Measurements from ENCODE around the gene DOCK4.

The DOCK4 gene

DNA sequence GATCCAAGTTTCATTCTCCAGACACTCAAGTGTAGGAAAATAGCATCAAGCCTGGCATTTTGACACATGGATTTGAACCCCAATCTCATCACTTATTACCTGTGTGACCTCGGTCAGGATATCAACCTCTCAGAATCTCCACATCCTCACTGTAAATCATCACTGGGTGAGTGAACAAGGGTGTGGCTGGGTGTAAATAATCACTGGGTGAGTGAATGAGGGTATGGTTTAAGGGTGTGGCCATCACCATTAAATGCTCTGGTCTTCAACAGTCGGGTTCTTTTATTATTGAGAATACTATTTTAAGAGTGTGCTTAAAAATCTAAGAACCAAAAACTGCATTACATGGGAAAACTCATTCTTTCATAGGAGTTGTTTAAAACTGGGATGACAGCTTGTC is 200.1 kb downstream of the DOCK4 start:
- peaks cover 0 to 6% of the 10 kb centered on the region in 2 donors for H3K27me3 Mint-ChIP-seq
- ATAC-seq (replicated peaks) (no peak), DNase-seq (no peak)
- no peak overlapping the region for H3K27ac Mint-ChIP-seq
- H3K4me1 Mint-ChIP-seq (ENCODE audit: low read depth in 2 of 2), result no peaks in the 10 kb centered on the region
- H3K36me3 Mint-ChIP-seq (ENCODE audit: insufficient read depth), result no peaks in the 10 kb centered on the region
- no peak overlapping the region for H3K4me3 Mint-ChIP-seq
- H3K9me3 Mint-ChIP-seq, result no peaks in the 10 kb centered on the region

DNA sequence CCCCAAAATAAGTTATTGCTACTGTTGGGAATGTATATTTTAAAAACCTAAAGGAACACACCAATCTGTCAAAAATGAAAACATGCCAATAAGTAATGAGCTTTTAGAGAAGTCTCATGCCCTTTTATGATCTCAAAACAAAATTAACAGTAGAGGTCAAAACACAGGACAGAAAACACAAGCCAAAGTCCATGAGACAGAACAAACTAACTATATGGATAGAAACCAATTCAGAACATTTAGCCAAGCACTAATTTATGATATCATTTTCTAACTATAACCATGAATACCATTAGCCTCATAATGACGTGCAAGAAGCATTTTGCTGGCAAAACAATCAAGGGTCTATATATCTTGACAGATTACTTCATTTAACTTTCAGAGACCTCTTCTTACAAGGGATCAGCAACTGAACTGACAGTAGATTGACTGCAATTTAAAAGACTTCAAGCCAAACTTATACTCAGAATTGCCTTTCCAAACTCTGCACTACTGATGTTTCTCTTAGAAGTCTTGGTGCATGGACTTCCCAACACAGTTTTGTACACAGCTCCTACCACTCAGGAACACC is 200.9 kb downstream of the DOCK4 start:
- Mint-ChIP-seq H3K4me1 (ENCODE audit: low read depth in 2 of 2) (no peaks in the 10 kb centered on the region), H3K36me3 (ENCODE audit: insufficient read depth) (no peaks in the 10 kb centered on the region), H3K27ac (no peak overlapping the region), H3K4me3 (no peak overlapping the region), H3K27me3 (peaks cover 0 to 6% of the 10 kb centered on the region in 2 donors), H3K9me3 (no peaks in the 10 kb centered on the region)
- DNase-seq (no peak), ATAC-seq (replicated peaks) (no peak)

DNA sequence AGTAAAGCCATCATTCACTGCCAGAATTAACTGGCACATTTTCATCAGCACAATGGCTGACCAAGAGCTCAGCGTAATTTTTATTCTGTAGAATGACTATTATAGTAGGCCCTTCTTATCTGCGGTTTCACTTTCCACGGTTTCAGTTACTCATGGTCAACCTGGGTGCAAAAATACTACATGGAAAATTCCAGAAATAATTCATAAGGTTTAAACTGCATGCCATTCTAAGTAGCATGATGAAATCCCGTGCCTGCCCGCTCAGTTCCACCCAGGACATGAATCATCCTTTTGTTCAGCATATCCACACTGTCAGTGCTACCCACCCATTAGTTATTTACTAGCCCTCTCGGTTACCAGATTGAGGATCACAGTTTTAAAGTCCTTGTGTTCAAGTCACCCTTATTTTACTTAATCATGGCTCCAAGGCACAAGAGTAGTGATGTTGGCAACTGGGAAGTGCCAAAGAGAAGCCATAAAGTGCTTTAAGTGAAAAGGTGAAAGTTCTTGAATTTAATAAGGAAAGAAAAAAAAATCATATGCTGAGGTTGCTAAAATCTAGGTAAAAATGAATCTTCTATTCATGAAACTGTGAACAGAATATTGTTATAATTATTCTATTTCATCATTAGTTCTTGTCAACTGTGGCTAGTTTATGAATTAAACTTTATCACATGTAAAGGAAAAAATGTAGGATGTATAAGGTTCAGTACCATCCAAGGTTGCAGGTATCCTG is 204.9 kb downstream of the DOCK4 start:
- Mint-ChIP-seq H3K4me3 (no peak overlapping the region), H3K27me3 (no peaks in the 10 kb centered on the region), H3K9me3 (no peaks in the 10 kb centered on the region), H3K4me1 (ENCODE audit: low read depth in 2 of 2) (no peaks in the 10 kb centered on the region), H3K27ac (no peak overlapping the region), H3K36me3 (ENCODE audit: insufficient read depth) (no peaks in the 10 kb centered on the region)
- ATAC-seq (replicated peaks), result no peak
- no peak for DNase-seq

DNA sequence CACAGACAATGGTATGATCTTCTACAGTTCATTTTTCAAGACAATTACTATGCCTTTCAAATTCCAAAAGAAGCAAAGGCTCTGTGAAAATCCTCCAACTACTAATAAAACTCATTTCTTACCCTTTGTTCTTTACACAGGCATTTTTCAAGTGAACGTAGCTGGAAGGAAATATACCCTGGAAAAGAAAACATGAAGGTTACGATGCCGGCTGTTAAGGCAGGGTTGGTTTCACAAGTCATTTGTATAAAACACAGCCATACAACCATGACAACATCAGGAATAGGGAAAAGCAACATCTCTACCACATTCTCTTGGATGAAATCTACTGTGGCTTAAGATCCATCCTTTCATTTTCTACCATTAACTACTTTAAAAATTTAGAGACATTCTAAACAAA is 207.9 kb downstream of the DOCK4 start:
- no peak overlapping the region for H3K4me3 Mint-ChIP-seq
- H3K27ac Mint-ChIP-seq, result no peak overlapping the region
- DNase-seq (no peak), ATAC-seq (replicated peaks) (no peak)
- H3K4me1 Mint-ChIP-seq (ENCODE audit: low read depth in 2 of 2), result no peaks in the 10 kb centered on the region
- peaks cover 3% of the 10 kb centered on the region for H3K36me3 Mint-ChIP-seq (ENCODE audit: insufficient read depth)
- H3K9me3 Mint-ChIP-seq, result no peaks in the 10 kb centered on the region
- no peaks in the 10 kb centered on the region for H3K27me3 Mint-ChIP-seq

DNA sequence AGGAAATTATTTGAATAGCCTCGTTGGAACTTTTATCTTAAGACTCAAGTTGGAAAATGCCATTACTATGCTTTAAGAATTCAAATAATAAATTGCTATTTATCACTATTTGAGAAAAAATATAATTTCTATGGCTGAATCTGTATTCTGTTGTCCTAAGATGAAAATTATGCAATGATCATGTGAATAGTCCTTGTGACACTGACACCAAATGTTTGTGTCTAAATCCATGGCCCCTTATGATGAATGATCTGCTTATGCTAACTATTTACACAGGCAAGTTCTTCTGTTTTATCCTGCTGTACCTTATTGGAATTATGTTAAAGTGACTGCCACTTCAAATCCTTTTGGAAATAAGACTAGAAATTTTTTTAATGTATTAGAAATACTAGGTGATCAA is 208.7 kb downstream of the DOCK4 start:
- DNase-seq (no peak), ATAC-seq (replicated peaks) (no peak)
- Mint-ChIP-seq H3K36me3 (ENCODE audit: insufficient read depth) (peaks cover 3% of the 10 kb centered on the region), H3K4me3 (no peak overlapping the region), H3K27ac (no peak overlapping the region), H3K9me3 (no peaks in the 10 kb centered on the region), H3K27me3 (no peaks in the 10 kb centered on the region), H3K4me1 (ENCODE audit: low read depth in 2 of 2) (no peaks in the 10 kb centered on the region)

DNA sequence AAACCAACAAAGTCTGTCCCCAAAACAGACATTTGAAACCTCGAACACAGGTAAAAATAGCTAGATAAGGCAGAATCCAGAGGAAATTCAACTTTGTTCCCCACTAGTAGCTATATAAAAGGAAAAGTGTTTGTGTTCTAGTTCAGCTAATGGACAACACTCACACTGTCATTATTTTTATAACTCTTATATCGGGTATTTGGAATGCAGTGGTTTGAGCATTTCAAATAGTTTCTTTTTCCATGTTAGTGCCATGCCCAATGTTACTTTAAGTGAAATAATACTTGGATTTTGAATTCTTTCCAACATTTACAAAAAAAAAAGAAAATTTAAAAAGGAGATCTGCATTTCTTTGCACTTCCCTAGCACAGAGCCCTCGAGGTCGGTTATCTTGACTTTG is 213.6 kb downstream of the DOCK4 start:
- Mint-ChIP-seq H3K27ac (no peak overlapping the region), H3K9me3 (peaks cover 0 to 3% of the 10 kb centered on the region in 2 donors), H3K4me1 (ENCODE audit: low read depth in 2 of 2) (no peaks in the 10 kb centered on the region), H3K36me3 (ENCODE audit: insufficient read depth) (peaks cover 3% of the 10 kb centered on the region), H3K4me3 (no peak overlapping the region), H3K27me3 (peaks cover 0 to 14% of the 10 kb centered on the region in 2 donors)
- ATAC-seq (replicated peaks) (no peak), DNase-seq (no peak)

DNA sequence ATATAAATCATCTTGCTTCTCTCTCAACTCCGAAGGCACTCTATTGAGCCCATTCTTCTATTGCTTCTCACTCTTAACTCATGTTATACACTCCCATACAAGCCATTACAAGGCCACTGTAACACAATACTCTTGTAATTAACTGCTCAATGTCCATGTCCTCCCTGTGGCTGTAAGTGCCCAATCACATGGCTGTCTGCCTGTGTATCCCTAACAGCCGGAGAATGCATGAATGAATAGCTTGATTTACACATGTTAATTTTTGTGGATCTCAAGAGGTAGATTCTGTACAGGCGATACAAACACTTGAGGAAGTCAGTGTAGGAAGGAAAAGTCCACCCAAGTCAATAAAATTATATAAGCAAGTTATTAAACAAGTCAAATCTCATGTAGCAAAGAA is 215.6 kb downstream of the DOCK4 start:
- ATAC-seq (replicated peaks) (no peak), DNase-seq (no peak)
- Mint-ChIP-seq H3K27me3 (peaks cover 0 to 14% of the 10 kb centered on the region in 2 donors), H3K4me1 (ENCODE audit: low read depth in 2 of 2) (no peaks in the 10 kb centered on the region), H3K4me3 (no peak overlapping the region), H3K27ac (no peak overlapping the region), H3K36me3 (ENCODE audit: insufficient read depth) (peaks cover 3% of the 10 kb centered on the region), H3K9me3 (peaks cover 0 to 3% of the 10 kb centered on the region in 2 donors)

DNA sequence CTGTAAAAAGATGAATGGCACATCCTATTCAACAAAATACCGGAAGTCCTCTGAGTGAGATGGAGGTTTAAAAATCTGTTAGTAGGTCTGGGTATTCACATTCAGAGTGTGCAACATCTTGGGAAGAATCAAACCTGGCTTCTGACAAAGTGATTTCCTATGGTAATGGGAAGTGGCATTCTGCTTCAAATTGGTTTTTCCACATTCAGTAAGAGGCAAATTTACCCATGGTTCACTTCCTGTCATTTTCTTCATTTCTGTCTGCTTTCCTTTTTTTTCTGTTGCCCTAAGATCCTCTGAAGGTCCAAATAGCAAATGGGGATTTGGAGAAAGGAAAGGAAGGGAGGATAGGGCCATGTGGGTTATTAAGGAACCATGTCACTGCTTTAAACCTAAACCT is 218.3 kb downstream of the DOCK4 start:
- no peak for DNase-seq
- ATAC-seq (replicated peaks), result no peak

DNA sequence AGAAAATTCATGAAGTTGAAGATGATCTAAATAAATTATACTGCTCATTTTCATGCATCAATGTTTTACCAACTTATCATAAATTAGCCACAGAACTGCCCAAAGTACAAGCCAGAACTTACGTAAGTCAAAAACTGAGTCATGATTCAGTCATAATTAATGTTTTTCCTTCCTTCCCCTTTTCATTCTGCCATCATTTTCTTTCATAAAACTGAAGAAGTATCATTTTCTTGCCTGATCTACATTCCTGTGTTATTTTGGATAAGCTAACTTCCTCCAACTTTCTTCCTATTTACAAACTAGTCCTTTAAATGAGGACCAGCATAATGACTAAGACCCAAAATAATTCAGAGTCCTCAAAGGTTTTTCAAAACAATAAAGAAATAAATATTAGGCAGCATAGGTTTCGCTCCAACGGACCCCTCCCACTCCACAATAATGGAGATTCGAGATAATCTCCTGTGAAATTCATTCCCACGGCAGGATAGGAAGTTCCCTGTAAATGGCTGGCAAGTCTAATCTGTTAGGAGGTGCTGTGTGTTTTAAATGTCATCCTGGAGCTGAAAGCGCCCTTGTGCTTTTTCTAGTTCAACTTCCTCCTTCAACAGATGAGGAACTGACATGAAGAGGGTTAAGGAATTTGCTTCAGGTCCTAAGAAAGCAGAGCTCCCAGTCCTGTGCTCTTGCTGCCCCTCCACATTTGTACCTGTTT is 218.9 kb downstream of the DOCK4 start:
- Mint-ChIP-seq H3K27ac (no peak overlapping the region), H3K36me3 (ENCODE audit: insufficient read depth) (no peaks in the 10 kb centered on the region), H3K9me3 (peaks cover 0 to 3% of the 10 kb centered on the region in 2 donors), H3K4me3 (no peak overlapping the region), H3K27me3 (peaks cover 0 to 14% of the 10 kb centered on the region in 2 donors), H3K4me1 (ENCODE audit: low read depth in 2 of 2) (no peaks in the 10 kb centered on the region)
- no peak for ATAC-seq (replicated peaks)
- no peak for DNase-seq

More for the DNA sequence above, 218.3 kb downstream of the DOCK4 start:
- H3K27ac Mint-ChIP-seq, result no peak overlapping the region
- no peaks in the 10 kb centered on the region for H3K36me3 Mint-ChIP-seq (ENCODE audit: insufficient read depth)
- peaks cover 0 to 3% of the 10 kb centered on the region in 2 donors for H3K9me3 Mint-ChIP-seq
- no peaks in the 10 kb centered on the region for H3K4me1 Mint-ChIP-seq (ENCODE audit: low read depth in 2 of 2)
- peaks cover 0 to 14% of the 10 kb centered on the region in 2 donors for H3K27me3 Mint-ChIP-seq
- no peak overlapping the region for H3K4me3 Mint-ChIP-seq

DNA sequence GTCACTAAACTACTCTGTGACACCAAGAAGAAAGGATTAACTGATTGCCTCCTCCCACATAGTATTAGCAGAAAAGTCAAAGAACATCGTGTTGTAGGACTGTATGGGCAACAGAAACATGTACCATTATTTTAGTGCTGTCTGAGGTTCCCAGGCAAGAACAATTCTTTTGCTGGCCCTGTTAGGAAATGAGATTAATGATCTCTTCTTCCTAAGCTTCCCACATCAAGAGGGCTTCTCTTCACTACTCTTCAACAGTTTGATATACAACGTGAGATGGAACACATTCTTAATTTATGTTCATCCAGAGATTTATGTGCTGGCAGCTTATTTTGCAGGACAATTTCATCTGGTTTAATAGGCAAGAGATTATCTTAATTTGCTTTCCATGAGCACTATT is 219.6 kb downstream of the DOCK4 start:
- H3K36me3 Mint-ChIP-seq (ENCODE audit: insufficient read depth), result no peaks in the 10 kb centered on the region
- H3K9me3 Mint-ChIP-seq, result peaks cover 0 to 3% of the 10 kb centered on the region in 2 donors
- H3K4me1 Mint-ChIP-seq (ENCODE audit: low read depth in 2 of 2), result no peaks in the 10 kb centered on the region
- H3K27ac Mint-ChIP-seq, result no peak overlapping the region
- DNase-seq, result no peak
- ATAC-seq (replicated peaks), result no peak
- peaks cover 0 to 14% of the 10 kb centered on the region in 2 donors for H3K27me3 Mint-ChIP-seq
- H3K4me3 Mint-ChIP-seq, result no peak overlapping the region

DNA sequence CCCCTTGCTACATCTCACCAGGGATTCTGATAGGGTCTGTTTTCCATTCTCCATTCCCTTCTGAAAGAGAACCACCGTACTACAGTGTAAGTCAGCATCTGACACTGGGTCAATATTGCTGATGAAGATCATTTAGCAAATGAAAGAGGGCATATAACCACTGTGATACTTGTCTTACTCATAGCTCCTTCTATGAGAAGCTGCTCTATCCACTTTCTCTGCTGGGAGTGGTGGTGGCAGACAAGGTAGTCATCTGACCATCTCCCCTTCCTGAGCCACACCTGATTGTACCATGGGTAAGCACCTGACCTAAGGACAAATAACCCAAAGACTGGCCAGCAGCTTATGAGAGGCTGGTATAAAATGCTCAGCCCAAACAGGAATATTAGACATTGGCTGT is 220.4 kb downstream of the DOCK4 start:
- Mint-ChIP-seq H3K36me3 (ENCODE audit: insufficient read depth) (no peaks in the 10 kb centered on the region), H3K27ac (no peak overlapping the region), H3K9me3 (peaks cover 0 to 3% of the 10 kb centered on the region in 2 donors), H3K27me3 (peaks cover 0 to 14% of the 10 kb centered on the region in 2 donors), H3K4me3 (no peak overlapping the region), H3K4me1 (ENCODE audit: low read depth in 2 of 2) (no peaks in the 10 kb centered on the region)
- DNase-seq, result no peak
- no peak for ATAC-seq (replicated peaks)

DNA sequence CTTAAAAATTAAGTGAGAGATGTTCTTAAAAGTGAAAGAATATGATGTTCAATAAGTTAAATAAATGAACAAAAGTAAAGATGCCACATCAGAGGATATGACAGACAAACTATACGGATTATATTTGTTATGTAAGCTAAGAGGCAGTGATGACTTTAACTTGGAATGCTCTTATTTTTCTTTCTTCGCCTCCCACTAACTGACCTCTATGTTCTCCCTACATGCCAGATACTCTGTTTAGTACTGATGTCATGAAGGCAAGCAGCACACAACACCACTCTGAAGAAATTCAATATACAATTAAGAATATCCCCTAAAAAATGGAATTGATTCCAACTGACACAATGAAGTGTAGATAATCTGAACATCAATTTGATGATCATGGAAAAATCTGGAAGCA is 223.4 kb downstream of the DOCK4 start:
- Mint-ChIP-seq H3K36me3 (ENCODE audit: insufficient read depth) (no peaks in the 10 kb centered on the region), H3K4me3 (no peak overlapping the region), H3K4me1 (ENCODE audit: low read depth in 2 of 2) (no peaks in the 10 kb centered on the region), H3K27me3 (no peaks in the 10 kb centered on the region), H3K9me3 (peaks cover 0 to 3% of the 10 kb centered on the region in 2 donors), H3K27ac (no peak overlapping the region)
- ATAC-seq (replicated peaks), result no peak
- DNase-seq, result no peak

DNA sequence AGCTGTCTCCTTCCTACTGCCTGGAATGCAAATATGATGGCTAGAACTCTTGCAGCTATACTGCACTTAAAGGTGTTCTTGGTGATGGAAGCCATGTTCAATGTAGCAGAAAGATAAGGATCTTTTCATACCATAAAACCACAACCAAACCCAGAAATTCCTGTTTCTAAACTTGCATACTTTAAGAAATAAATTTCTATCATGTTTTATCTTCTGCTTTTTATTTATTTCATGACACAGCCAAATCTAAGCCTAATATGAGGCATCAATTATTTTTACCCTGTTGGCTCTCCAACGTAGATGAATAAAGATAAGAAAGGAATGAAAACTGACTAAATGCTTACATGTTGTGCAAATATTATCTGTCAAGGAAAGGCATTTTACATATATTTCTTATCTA is 224.1 kb downstream of the DOCK4 start:
- Mint-ChIP-seq H3K4me3 (no peak overlapping the region), H3K4me1 (ENCODE audit: low read depth in 2 of 2) (no peaks in the 10 kb centered on the region), H3K36me3 (ENCODE audit: insufficient read depth) (no peaks in the 10 kb centered on the region), H3K27ac (no peak overlapping the region), H3K27me3 (no peaks in the 10 kb centered on the region), H3K9me3 (peaks cover 0 to 3% of the 10 kb centered on the region in 2 donors)
- DNase-seq (no peak), ATAC-seq (replicated peaks) (no peak)

DNA sequence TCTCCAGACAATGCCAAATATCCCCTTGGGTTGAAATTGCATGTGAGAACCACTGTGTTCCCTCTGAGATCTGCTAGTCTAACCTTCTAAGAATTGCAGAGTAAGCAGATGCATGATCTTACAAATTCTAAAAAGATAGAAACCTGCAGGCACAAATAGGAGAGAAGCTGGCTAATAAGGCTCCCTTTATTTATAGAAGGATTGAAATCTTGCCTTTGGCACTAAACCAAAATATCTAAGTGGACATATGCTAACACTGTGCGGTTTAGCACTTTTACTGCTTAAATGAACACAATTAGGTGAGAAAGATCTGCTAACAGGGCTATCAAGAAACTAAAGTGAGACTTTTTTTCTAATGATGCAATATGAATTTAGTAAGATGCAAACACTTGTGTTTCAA is 225.5 kb downstream of the DOCK4 start:
- Mint-ChIP-seq H3K4me1 (ENCODE audit: low read depth in 2 of 2) (no peaks in the 10 kb centered on the region), H3K27ac (no peak overlapping the region)
- DNase-seq, result no peak

More for the DNA sequence above, 225.5 kb downstream of the DOCK4 start:
- no peak for ATAC-seq (replicated peaks)
- Mint-ChIP-seq H3K27me3 (no peaks in the 10 kb centered on the region), H3K4me3 (no peak overlapping the region), H3K36me3 (ENCODE audit: insufficient read depth) (no peaks in the 10 kb centered on the region), H3K9me3 (peaks cover 0 to 3% of the 10 kb centered on the region in 2 donors)
